ENCODE measurements around the gene LIMS1.
"Not testable (repeated sequence)": the region's sequence is repeated elsewhere in the genome, so short reads cannot be mapped to it uniquely, and the experiment has no call there.

The LIMS1 gene, protein sequence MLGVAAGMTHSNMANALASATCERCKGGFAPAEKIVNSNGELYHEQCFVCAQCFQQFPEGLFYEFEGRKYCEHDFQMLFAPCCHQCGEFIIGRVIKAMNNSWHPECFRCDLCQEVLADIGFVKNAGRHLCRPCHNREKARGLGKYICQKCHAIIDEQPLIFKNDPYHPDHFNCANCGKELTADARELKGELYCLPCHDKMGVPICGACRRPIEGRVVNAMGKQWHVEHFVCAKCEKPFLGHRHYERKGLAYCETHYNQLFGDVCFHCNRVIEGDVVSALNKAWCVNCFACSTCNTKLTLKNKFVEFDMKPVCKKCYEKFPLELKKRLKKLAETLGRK

DNA sequence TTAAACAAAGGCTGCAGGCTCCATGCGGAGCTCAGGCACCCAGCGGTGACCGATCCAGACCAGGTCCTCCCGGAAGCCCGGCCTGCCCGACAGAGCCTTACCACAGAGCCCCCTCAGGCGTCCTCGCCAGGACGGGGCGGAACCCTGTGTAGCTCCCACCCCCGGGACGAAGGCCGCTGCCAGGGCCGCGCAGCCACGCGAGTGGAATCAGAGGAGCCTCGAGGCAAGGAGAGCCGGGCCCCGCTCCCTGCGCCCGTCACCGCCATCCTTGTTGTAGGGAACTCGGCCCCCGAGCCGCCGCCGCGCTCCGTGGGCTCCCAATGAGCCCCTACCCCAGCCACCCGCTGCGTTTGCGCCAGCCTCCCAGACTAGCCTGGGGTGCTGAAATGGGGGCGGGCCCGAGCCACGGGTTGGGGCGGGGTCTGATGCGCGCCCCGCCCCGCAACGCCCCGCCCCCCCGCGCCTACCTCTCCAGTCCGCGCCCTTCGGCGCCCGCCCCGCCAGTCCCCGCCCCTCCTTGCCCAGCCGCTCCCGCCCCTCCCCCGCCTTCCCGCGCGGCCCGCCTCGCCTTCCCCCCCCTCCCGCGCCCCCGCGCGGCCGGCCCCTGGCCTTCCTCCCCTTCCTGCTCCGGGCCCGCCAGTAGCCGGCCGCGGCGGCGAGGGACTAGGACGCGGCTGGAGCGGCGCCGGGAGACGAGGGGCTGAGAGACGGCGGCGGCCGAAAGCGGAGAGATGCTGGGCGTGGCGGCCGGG is at the start of gene LIMS1:
Gene LIMS1 (plus strand): TSS at position 639 of the 752 bp plus-strand sequence. CDS start 93 bp downstream, at position 732.
- peak; percentile 76 for DNase-seq

DNA sequence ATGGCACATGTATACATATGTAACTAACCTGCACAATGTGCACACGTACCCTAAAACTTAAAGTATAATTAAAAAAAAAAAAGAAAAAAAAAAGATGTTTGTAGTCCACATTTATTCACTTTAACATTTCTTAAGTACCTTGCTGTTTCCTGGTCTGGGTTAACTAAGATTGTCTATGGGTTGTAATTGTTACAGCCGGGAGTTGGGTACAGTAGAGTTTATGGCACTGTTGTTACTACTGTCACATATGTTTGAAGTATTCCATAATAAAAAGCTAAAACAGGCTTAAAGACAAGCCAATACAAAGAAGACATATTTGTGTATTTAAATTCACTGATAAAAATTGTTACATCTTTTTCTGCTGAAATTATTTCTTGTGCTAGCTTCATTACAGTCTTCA is 49.0 kb upstream of the LIMS1 start:
- no peak for DNase-seq

DNA sequence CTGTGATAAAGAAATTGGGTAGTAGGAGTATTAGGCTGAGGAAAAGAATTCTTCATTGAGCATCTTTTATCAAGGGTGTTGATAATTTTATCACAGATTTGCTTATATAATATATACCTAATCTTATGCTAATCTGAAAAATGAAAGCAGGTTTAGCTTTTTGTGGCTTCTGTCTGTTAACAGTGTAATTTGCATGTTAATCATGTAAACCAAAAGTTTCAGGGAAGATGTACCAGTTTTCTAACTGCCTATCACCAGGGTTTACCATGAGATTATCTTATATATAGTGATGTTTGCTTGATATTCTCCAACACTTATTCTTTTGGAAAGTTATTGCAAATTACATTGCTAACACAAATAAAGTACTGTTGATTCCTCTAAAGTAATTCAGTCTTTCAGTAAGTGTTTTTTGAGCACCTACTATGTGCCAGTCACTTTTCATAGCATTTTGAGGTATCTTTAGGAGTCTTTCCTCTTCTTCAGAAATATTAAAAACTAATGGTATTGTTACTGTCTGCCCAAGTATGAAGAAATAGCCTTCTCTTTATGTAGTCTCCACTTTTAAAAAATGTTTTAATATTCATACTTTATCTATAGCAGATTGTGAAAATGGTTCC is 43.7 kb upstream of the LIMS1 start:
- DNase-seq = no peak

DNA sequence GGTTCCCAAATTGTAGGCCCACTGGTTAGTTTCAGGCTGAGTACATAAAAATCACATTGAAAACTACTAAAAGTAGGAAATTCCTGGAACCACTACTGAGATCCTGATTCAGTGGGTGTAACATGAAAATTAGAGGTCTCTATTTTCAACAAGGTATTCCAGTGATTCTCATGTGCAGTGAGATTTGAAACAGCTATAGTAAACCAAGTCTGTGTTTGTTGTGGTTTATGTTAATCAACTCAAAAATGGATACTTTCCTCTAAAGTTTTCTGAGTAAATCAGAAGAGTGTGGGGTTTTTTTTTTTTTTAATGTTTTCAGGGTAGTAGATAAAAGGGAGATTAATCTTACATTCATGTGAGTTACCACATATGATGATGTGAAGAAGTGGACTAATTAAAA is 42.4 kb upstream of the LIMS1 start:
- DNase-seq = no peak

DNA sequence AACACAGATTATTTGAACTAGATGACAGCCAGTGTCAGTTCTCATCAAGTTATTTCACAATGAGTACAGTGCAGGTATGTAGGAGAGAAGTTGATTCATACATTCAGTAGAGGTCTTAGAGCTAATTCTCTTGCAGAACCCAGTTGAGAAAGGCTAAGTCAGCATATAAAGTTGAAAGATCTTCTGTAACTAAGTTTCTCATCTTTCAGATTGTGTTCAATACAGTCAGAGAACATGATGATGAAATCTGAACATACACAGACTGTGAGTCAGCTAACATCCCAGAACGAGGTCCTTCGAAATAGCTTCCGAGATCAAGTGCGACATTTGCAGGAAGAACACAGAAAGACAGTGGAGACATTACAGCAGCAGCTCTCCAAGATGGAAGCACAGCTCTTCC is 41.9 kb upstream of the LIMS1 start:
- no peak for DNase-seq

DNA sequence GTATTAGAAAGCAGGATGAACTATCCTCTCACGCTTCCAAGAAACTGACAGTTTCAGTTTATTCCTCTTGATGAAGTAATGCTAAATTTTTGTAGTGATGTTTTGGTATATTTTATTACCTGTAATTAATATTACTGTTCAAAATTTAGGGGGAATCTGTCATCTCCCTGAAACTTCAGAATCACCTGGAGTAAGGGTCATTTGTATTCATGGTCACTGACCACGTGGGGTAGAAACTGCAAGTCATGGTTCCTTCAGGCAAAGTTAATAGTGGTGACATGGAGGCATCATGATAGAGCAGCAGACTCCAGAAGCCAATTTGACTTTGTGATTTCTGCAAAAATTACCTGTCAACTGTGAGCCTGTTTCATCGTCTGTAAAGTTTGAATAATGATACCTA is 38.1 kb upstream of the LIMS1 start:
- DNase-seq = not testable (repeated sequence)

DNA sequence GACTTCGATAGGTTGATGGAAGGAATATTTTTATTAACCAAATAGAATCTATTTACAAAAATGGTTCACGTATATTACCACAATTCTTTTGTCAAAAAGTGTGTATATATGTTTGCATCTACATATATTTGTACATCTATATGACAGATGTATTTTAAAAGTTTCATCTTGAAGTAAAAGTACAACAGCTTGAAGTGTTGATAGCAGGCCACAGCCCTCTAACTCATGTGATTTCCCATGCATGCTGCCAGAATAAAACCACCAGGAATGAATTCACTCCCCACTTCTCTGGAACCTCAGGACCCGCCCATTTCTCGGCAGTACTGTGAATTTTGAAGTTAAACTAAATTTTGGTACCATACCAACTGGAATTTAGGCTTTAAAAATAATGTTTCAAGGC is 26.6 kb upstream of the LIMS1 start:
- not testable (repeated sequence) for DNase-seq

DNA sequence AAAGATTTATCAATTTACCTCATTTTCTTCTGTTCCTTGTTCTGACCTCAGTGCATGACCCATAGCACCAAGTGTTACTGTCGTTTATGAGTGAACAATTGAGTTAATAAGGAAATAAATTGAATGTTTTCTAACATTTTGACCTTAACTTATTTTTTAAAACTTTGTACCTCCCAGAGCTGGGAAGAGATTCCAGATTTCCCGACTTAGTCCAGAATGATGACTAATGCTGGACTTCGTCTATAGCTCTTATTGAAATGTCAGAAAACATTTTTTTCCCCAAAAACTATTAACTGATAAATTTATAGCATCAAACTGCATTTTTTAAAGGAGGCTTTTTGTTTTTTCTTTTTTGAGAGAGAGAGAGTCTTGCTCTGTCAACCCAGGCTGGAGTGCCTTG is 21.8 kb upstream of the LIMS1 start:
- not testable (repeated sequence) for DNase-seq

DNA sequence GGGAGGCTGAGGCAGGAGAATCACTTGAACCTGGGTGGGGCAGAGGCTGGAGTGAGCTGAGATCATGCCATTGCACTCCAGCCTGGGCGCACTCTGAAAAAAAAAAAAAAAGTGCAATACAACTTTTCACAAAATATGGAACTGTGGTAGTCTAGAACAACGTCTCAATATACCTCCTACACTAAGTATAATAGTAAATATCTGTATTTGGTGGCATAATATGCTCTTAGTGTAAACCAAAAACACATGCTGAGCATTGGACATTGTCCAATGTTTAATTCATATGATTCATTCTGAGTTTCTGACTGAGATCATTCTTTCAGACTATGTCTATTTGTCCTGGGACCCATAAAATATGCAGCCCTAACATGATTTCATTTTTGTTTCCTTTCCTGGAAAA is 19.8 kb upstream of the LIMS1 start:
- not testable (repeated sequence) for DNase-seq

DNA sequence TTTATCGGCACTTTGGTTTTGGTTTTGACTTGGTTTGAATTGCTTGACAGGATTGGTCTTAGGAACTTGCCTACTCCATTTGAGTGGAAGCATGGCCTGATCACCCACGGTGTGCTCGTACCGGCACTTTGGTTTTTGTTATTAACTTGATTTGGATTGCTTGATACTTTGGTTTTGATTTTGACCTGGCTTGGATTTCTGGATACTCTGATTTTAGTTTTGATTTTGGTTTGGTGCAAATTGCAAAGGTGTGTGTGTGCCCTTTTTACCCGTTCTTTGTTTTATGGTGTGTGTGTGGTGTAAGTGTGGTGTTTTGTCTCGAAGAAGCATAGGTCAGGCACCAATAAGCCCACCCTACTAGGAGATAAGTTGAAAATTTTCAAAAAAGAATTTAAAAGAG is 9.6 kb upstream of the LIMS1 start:
- not testable (repeated sequence) for DNase-seq

DNA sequence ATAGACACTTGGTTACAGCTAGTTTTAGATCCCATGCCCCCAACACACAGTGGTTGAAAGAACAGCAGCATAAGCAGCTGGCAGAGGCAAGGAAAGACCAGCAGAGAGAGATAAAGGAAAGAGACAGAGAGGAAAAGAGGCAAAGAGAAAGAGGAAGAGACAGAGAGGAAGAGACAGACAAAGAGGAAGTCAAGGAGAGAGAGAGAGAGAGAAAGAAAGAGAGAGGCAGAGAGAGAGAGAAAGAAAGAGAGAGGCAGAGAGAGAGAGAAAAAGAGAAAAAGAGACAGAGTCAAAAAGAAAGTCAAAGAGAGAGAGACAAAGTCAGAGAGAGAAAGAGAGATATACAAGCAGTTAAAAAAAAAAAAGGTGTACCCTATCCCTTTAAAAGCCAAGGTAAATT is 9.0 kb upstream of the LIMS1 start:
- not testable (repeated sequence) for DNase-seq

DNA sequence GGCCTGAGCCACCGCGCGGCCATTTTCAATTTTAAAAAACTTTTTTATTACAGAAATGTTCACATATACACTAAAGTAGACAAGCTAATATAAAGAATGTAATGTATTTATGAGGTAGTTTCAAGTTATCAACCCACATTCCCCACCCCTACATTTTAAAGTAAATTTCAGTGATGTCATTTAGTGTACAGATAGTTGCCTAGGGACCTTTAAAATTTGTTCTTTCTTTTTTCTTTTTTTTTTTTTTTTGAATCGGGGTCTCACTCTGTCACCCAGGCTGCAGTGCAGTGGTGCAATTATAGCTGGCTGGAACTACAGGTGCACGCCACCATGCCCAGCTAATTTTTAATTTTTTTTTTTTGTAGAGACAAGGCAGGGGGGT is 2.6 kb upstream of the LIMS1 start:
- no peak for DNase-seq

DNA sequence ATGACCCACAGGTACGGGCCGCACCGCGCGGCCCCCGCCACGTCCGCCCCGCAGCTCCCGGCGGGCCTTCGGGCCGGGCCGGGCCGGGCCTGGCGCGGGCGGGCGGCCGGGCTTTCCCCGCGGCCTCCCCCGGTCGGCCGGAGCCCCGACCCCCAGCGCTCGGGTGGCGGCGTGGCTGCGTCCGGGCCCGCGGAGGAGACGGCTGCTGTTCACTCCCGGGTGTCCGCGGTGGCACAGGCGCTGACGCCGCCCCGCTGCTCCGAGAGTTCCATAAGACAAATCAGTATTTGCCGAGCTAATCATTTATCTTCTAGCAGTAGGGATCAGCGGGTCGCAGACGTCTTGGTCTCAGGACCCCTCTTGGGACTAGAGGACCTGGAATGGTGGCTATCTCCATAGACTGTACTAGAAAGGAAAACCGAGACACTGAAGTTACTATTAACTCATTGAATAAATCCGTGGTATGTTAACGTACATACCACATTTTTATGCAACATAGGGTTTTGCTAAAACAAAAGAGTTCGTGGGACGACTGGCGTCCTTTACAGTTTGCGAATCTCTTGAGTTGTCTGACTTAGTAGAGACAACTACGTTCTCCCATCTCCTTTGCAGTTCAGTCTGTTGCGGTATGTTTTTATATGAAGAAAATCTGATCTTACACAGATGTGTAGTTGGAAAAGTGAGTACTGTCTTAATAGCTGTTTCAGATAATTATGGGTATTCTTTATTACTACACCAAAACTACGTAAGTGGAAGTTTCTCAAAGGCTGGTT is 500 bp downstream of the LIMS1 start:
- DNase-seq = peak; percentile 13

DNA sequence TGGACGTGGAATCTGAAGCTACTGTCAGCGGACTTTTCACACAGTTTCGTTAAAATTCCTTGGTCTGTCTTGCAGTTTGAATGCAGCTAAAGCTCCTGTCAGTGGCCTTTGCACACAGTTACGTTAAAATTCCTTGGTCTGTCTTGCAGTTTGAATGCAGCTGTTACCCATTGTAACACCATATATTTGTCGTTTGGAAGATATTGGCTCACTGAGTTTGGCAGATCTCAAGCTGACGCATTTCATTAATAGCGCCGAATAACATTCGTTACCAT is 1.0 kb downstream of the LIMS1 start:
- no peak for DNase-seq

DNA sequence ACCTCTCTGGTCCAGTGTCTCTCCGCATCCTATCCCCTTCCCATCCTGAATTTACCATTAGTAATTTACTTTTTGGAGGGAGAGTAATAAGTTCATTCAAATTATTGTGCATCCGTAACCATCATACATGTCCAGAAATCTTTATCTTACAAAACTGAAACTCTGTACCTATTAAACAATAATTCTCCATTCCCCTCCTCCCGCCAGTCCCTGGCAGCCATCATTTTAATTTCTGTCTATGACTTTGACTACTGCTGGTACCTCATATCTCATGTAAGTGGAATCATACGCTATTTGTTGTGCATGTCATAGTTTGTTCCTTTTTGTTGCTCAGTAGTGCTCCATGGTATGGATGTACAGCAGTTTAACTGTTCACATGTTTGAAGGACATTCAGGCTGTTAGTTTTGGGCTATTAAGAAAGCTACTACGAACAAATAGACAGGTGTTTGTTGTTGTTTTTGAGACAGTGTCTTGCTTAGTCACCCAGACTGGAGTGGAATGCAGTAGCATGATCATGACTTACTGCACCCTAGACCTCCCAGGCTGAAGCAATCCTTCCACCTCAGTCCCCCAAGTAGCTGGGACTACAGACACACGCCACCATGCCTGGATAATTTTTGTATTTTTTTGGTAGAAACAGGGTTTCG is 2.0 kb downstream of the LIMS1 start:
- DNase-seq = no peak

DNA sequence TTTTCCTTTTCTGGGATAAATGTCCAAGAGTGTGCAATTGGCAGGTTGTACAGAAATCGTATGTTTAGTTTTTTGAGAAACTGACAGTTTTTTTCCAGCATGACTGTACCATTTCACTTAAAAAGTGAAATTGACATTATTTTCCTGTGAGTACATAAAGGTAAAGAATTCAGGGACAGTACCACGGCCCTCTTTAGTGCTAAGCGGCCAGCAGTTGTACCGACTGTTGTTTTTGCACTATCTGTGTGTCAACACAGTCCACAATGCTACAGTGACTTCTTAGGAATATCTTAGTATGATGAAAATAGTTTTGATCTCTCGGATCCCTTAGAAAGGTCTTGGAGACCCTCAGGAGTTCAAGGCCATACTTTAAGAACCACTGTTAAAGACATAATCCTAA is 2.6 kb downstream of the LIMS1 start:
- DNase-seq = no peak

DNA sequence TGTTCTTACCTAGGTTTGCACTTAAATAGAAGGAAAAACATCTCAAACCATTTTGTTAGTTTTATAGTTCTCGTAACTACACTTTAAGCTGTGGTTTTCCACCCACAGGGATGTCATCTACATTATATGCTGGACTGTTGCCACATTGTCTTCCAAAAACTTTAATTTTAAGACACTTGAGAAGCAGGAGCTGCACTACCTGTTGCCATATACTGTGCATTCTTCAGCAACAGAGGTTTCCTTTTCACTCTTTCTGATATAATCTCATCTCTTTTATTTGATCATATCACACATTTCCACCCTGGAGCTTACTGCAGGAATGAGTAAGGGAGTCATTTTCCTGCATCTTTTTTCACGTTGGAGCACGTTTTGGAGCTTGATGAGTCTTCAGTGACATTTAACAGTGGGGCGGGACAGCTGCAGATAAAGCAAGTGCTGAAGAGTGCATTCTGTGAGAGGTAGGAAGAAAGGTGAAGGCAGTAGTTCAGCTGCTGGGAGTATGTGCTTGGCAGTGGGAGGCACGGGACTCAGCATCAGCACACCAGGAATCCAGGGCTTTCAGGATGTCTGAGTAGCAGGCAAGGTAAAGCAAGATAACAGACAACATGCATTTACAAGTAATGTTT is 3.8 kb downstream of the LIMS1 start:
- DNase-seq = no peak

DNA sequence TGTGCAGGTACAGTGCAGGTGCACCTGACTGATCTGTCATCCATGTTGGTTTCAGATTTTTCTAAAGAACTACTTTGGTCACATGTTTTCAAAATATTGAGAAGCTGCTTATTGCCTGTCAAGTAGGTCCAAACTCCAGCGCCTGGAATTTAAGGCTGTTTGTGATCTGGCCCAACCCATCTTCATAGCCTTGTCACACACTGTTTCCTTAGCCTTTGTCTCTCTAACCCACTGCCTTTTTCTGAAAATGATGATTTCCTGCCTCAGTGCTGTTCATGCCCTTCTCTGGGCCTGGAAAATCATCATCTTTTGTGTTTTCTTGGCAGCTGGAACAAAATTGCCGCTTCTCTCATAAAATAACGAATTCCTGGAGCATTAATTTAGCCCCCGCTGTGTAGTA is 7.2 kb downstream of the LIMS1 start:
- DNase-seq = no peak

DNA sequence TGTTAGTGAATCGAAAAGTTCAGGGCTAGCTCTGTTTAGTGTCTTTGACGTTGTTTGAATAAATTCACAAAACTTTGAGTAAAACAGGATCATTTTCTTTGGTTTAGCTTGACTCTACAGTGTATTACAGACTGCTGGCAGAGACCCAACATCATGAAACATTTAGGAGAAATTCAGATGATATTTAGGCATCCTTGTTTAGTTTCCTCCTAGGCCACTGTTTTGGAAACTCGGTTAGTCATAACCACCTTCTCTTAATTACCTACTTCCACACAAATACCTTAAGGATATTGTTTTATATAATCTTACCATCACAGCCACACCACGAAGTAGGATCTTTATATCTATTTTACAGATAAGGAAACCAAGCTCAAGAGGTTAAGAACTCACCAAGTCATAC is 7.8 kb downstream of the LIMS1 start:
- no peak for DNase-seq

DNA sequence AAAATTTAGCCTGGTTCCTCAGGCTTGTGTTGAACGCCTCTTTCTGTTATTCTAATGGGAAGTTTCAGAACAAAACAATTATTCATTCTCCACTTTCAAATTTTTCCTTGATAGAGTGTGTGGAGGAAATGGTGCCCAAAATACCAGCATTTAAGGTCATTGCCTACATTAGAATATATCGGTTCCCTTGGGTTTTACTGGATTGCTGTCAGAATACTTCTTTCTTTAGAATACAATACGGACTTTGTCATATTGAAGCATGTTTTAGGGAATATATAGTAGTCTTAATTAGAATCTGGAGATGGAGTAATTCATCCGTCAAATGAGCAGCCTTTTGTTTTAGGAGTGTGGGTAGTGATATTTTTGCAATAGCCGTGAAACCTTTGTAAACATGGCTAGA is 13.3 kb downstream of the LIMS1 start:
- DNase-seq = no peak

DNA sequence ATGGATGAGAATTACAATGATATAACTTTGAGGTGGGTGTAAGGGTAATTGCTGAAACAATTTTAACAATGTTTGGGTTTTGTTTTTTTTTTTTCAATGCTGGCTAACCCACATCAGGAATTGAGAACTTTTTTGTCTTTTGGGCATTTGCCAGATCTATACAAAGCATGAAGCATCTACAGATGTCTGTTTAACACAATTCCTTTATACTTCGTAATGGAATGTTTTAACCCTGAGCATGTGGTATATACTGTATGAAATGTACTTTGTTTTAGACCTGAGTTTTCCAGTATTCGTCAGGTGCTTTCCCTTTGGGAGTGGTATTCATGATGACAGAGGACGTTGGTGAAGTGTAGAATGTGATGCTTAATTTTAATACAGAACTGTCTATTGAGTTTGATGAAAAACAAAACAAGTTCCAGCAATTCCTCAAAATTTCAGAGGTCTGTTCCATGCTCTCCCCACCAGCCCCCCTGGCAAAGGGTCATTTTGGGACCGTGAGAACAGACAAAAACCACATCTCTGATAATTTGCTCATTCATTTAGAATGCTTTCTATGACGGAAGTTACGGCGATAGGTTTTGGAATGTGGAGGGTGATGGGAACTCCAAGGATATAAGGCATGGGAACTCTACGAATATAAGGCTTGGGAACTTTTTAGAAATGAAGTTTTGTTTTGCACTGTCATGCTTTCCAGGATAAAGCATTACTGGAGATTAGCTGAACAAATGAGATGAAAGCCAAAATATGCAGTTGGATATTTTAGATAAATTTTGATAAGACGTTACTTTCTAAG is 14.1 kb downstream of the LIMS1 start:
- no peak for DNase-seq

DNA sequence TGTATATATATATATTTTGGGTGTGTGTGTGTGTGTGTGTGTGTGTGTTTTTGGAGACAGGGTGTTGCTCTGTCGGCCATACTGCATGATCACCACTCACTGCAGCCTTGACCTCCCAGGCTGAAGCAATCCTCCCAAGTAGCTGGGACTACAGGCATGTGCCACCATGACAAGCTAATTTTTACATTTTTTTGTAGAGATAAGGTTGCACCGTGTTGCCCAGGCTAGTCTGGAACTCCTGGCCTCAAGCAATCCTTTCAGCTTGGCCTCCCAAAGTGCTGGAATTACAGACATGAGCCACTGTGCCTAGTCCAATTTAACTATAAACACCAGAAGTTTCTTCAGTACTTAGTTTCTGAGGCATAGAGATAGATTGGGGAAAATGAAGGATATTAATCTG is 18.3 kb downstream of the LIMS1 start:
- DNase-seq = no peak
